H1 (cell line): ENCODE measurements around the gene RFX2. TPM values are rescaled to one million over a fixed set of nuclear protein-coding genes. Genes with fewer than 3 reads are reported as not detected.

Experiments
- CTCF ChIA-PET: fragments of 300-600 bp; sonication (Branson Sonifier 250); formaldehyde crosslinking; loops from one replicate; lab custom pipeline; 2021; ENCODE audit not compliant: partially characterized antibody; lab: Charles Lee
- POLR2A ChIA-PET: fragments of 300-600 bp; sonication (Branson Sonifier 250); formaldehyde crosslinking; loops from one replicate; lab custom pipeline; 2021; ENCODE audit warnings: inconsistent platforms; ENCODE audit not compliant: partially characterized antibody; lab: Charles Lee
- DNase-seq, 2 experiments: peaks; one replicate each; pipeline versions ENCODE4 v3.0.0 to v3.0.0-alpha.2; 2010 to 2022; ENCODE audit warnings: low spot score in 2 of 2, low read depth in 1 of 2, mixed read lengths in 1 of 2
- FAIRE-seq: peaks from 2 replicates; lab custom pipeline; 2011; peaks lifted over from hg19 to GRCh38; lab: Jason Lieb, UNC
- H2AFZ ChIP-seq: 2 replicates; pipeline ENCODE4 v1.8.1; 2012; ENCODE audit warnings: low read length, inconsistent platforms
- H2AK5ac ChIP-seq: 2 replicates; pipeline ENCODE4 v1.6.1; 2013; ENCODE audit warnings: low read depth, low read length
- H2BK120ac ChIP-seq: replicated peaks from 2 replicates; pipeline ENCODE3; 2013; ENCODE audit warnings: low read depth, low read length, inconsistent platforms
- H2BK12ac ChIP-seq: 2 replicates; pipeline ENCODE4 v1.6.1; 2013; ENCODE audit warnings: low read depth, low read length
- H2BK15ac ChIP-seq: 2 replicates; pipeline ENCODE4 v1.6.1; 2013; ENCODE audit warnings: low read length
- H2BK20ac ChIP-seq: 2 replicates; pipeline ENCODE4 v1.6.1; 2013; ENCODE audit warnings: low read length
- H2BK5ac ChIP-seq: 2 replicates; pipeline ENCODE4 v1.6.1; 2013; ENCODE audit warnings: low read depth, low read length
- H3K14ac ChIP-seq: 2 replicates; pipeline ENCODE4 v1.6.1; 2013; ENCODE audit warnings: inconsistent platforms; ENCODE audit not compliant: insufficient read length
- H3K18ac ChIP-seq: 2 replicates; pipeline ENCODE4 v1.6.1; 2013; ENCODE audit warnings: low read length; ENCODE audit errors: extremely low read depth
- H3K23ac ChIP-seq: 2 replicates; pipeline ENCODE4 v1.6.1; 2013; ENCODE audit warnings: inconsistent platforms; ENCODE audit not compliant: insufficient read length
- H3K23me2 ChIP-seq: 2 replicates; pipeline ENCODE4 v1.6.1; 2013; ENCODE audit warnings: low read depth, low read length
- H3K27ac ChIP-seq: 2 replicates; pipeline ENCODE4 v1.6.1; 2011; ENCODE audit warnings: low read depth, low read length, inconsistent platforms
- H3K27me3 ChIP-seq, 4 experiments: replicated peaks in 1 of 4; 1 replicate in 1 of 4; 2 replicates in 3 of 4; pipeline versions ENCODE4 v1.6.1 to v1.8.1; 2011 to 2013; ENCODE audit warnings: low read length in 3 of 4, mild to moderate bottlenecking in 3 of 4, inconsistent platforms in 2 of 4, mixed read lengths in 2 of 4, moderate library complexity in 1 of 4; ENCODE audit not compliant: control insufficient read depth in 3 of 4, insufficient read depth in 3 of 4; ENCODE audit errors: extremely low read depth in 1 of 4
- H3K36me3 ChIP-seq, 4 experiments: 2 replicates each; pipeline versions ENCODE4 v1.6.1 to v1.8.1; 2011 to 2013; ENCODE audit warnings: mild to moderate bottlenecking in 4 of 4, low read length in 3 of 4, moderate library complexity in 2 of 4, control low read depth in 1 of 4, inconsistent platforms in 1 of 4; ENCODE audit not compliant: insufficient read depth in 4 of 4, control insufficient read depth in 2 of 4
- H3K4ac ChIP-seq: replicated peaks from 2 replicates; pipeline ENCODE3; 2013; ENCODE audit warnings: low read length, low read depth, mixed read lengths, inconsistent platforms; ENCODE audit not compliant: insufficient read length
- H3K4me1 ChIP-seq, 4 experiments: replicated peaks in 1 of 4; 1 replicate in 1 of 4; 2 replicates in 3 of 4; pipeline versions ENCODE4 v1.6.1 to v1.8.1; 2011 to 2013; ENCODE audit warnings: low read length in 3 of 4, inconsistent platforms in 2 of 4, mixed read lengths in 1 of 4; ENCODE audit not compliant: insufficient read depth in 4 of 4, control insufficient read depth in 3 of 4
- H3K4me2 ChIP-seq, 2 experiments: 2 replicates each; pipeline versions ENCODE4 v1.6.1 to v1.8.1; 2011 to 2013; ENCODE audit warnings: low read depth in 2 of 2, low read length in 2 of 2, control low read depth in 1 of 2, inconsistent platforms in 1 of 2, mild to moderate bottlenecking in 1 of 2; ENCODE audit not compliant: insufficient read depth in 1 of 2
- H3K4me3 ChIP-seq, 4 experiments: fragments of 200-600, 300-600 bp in 1 of 4; sonication (generic), shearing (Covaris generic), sonication (Bioruptor Twin) in 1 of 4; 2 replicates each; pipeline versions ENCODE4 v1.5.1 to v1.8.1; 2011 to 2016; ENCODE audit warnings: low read length in 4 of 4, low read depth in 3 of 4, control low read depth in 2 of 4, inconsistent platforms in 2 of 4, mild to moderate bottlenecking in 2 of 4, mixed read lengths in 1 of 4, moderate library complexity in 1 of 4; ENCODE audit not compliant: insufficient read depth in 2 of 4; ENCODE audit errors: extremely low read depth in 1 of 4
- H3K56ac ChIP-seq: replicated peaks from 2 replicates; pipeline ENCODE3; 2013; ENCODE audit warnings: low read depth, mild to moderate bottlenecking, mixed read lengths, low read length, inconsistent platforms; ENCODE audit not compliant: insufficient read length
- H3K79me1 ChIP-seq: 2 replicates; pipeline ENCODE4 v1.6.1; 2013; ENCODE audit warnings: low read depth, low read length, control low read depth
- H3K79me2 ChIP-seq, 2 experiments: 2 replicates each; pipeline versions ENCODE4 v1.6.1 to v1.8.1; 2012 to 2013; ENCODE audit warnings: low read length in 2 of 2, mild to moderate bottlenecking in 2 of 2, inconsistent platforms in 1 of 2; ENCODE audit not compliant: insufficient read depth in 2 of 2, control insufficient read depth in 1 of 2
- H3K9ac ChIP-seq, 4 experiments: replicated peaks in 1 of 4; 1 replicate in 1 of 4; 2 replicates in 3 of 4; pipeline versions ENCODE4 v1.6.1 to v1.8.1; 2011 to 2013; ENCODE audit warnings: low read depth in 3 of 4, low read length in 3 of 4, control low read depth in 2 of 4, mild to moderate bottlenecking in 2 of 4, moderate library complexity in 2 of 4, inconsistent platforms in 1 of 4; ENCODE audit errors: extremely low read depth in 1 of 4
- H3K9me3 ChIP-seq, 2 experiments: 2 replicates each; pipeline versions ENCODE4 v1.6.1 to v1.8.1; 2012 to 2013; ENCODE audit warnings: mild to moderate bottlenecking in 2 of 2, moderate library complexity in 2 of 2, control low read depth in 1 of 2, inconsistent platforms in 1 of 2, low read depth in 1 of 2, low read length in 1 of 2, mixed read lengths in 1 of 2; ENCODE audit not compliant: insufficient read depth in 2 of 2
- H4K20me1 ChIP-seq, 2 experiments: replicated peaks in 1 of 2; 2 replicates each; pipeline versions ENCODE3 to v1.8.1; 2011 to 2013; ENCODE audit warnings: inconsistent platforms in 2 of 2, low read length in 2 of 2, mild to moderate bottlenecking in 1 of 2; ENCODE audit not compliant: insufficient read depth in 2 of 2, control insufficient read depth in 1 of 2
- H4K5ac ChIP-seq: 2 replicates; pipeline ENCODE4 v1.6.1; 2013; ENCODE audit warnings: low read length, low read depth, mixed read lengths, inconsistent platforms; ENCODE audit not compliant: insufficient read length
- H4K8ac ChIP-seq: 2 replicates; pipeline ENCODE4 v1.8.0; 2013; ENCODE audit warnings: mild to moderate bottlenecking, moderate library complexity, low read length, inconsistent platforms; ENCODE audit not compliant: insufficient read depth; ENCODE audit errors: extremely low read depth
- H4K91ac ChIP-seq: replicated peaks from 2 replicates; pipeline ENCODE3; 2013; ENCODE audit warnings: low read length, mixed read lengths, inconsistent platforms; ENCODE audit not compliant: insufficient read length
- EZH2 ChIP-seq: fragments of 200-600 bp; sonication (generic); IDR thresholded peaks from 2 replicates; pipeline ENCODE4 v1.7.1; 2012; ENCODE audit warnings: low read depth, mild to moderate bottlenecking, moderate library complexity, low read length, inconsistent platforms; ENCODE audit not compliant: severe bottlenecking
- HDAC2 ChIP-seq, 2 experiments: fragments of 300-600 bp in 1 of 2; sonication (generic) in 1 of 2; IDR thresholded peaks; 2 replicates each; pipeline ENCODE4 v1.6.1; 2011 to 2012; ENCODE audit warnings: low read depth in 2 of 2, low read length in 2 of 2, mild to moderate bottlenecking in 2 of 2, moderate library complexity in 2 of 2, borderline replicate concordance in 1 of 2, inconsistent platforms in 1 of 2
- KDM4A ChIP-seq: IDR thresholded peaks from one replicate; pipeline ENCODE4 v1.7.1; 2012; ENCODE audit warnings: low read depth, mild to moderate bottlenecking, moderate library complexity, low read length, inconsistent platforms; ENCODE audit not compliant: severe bottlenecking
- MAFK ChIP-seq: IDR thresholded peaks from 2 replicates; pipeline ENCODE4 v1.6.1; 2012; ENCODE audit warnings: low read depth, mild to moderate bottlenecking, improper control_type of control experiment, low read length
- SAP30 ChIP-seq: fragments of 300-600 bp; sonication (generic); IDR thresholded peaks from 2 replicates; pipeline ENCODE4 v1.7.1; 2012; ENCODE audit warnings: low read length, moderate library complexity, mild to moderate bottlenecking, inconsistent platforms; ENCODE audit not compliant: insufficient read depth, insufficient replicate concordance
- SIRT6 ChIP-seq: IDR thresholded peaks from one replicate; pipeline ENCODE4 v1.7.1; 2012; ENCODE audit warnings: low read length, inconsistent platforms
- TCF12 ChIP-seq: IDR thresholded peaks from 2 replicates; pipeline ENCODE4 v1.6.1; 2011; ENCODE audit warnings: low read depth, mild to moderate bottlenecking, low read length
- ZNF274 ChIP-seq: IDR thresholded peaks from 2 replicates; pipeline ENCODE4 v1.7.0; 2012; ENCODE audit warnings: low read length, borderline replicate concordance; ENCODE audit errors: extremely low read depth
- WGBS, 2 experiments: shearing (Covaris generic) in 1 of 2; methylation state at CpG; one replicate each; pipeline versions ENCODE4 v1.1.6 to v1.1.7; 2013 to 2015; ENCODE audit warnings: low lambda C conversion rate in 2 of 2, mixed read lengths in 2 of 2, inconsistent platforms in 1 of 2, low coverage in 1 of 2, missing lambda C conversion rate in 1 of 2; ENCODE audit not compliant: insufficient replicate concordance in 2 of 2, insufficient coverage in 1 of 2, insufficient read length in 1 of 2; ENCODE audit errors: extremely low coverage in 1 of 2, missing lambda C conversion rate in 1 of 2; 5-methylcytosine and 5-hydroxymethylcytosine counted together
- polyA plus RNA-seq, 7 experiments: library from polyadenylated mRNA; depleted of rRNA in 3 of 7; stranded (reverse) in 5 of 7; unstranded in 2 of 7; fragments of >200 nt in 5 of 7; fragments of 200-250 nt in 2 of 7; gene quantifications; 1 replicate in 5 of 7; 2 replicates in 1 of 7; 4 replicates in 1 of 7; pipeline versions ENCODE4 v1.2.1 to v1.2.3, GENCODE V29; 2011 to 2013; ENCODE audit warnings: missing spikeins in 2 of 7, mixed read lengths in 2 of 7
- total RNA-seq: library from RNA; stranded (reverse); fragmentation: NEBNext Ultra II Directional; extraction: Animal tissue kit (Norgen Biotek cat#: 25700); gene quantifications from 2 replicates; pipeline ENCODE4 v1.2.1, GENCODE V29; 2021

The RFX2 gene
- total and polyA plus RNA-seq, 2 of the 8 experiments (the other 6 are each of a cell fraction or from before 2014, with no cell fraction given): 4.8 to 5.3 TPM

DNA sequence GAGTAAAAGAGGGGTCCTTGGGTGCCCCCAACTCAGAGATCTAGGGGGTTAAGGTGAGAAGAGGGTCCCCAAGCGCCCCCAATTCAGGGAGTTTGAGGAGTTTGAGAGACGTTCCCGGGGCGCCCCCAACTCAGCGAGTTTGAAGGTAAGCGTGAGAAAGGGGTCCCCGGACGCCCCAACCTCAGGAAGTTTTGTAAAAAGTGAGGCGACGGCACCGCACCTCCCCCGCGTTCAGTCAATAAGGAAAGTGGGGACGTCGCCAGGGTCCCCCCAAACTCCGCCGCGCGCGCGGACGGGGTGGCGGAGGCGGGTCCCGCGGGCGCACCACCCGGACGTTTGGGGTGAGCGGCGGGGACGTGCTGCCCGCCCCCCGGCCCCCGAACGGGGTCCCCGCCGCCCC is 353 bp downstream of the RFX2 start:
- no peak overlapping the region for H3K9ac ChIP-seq
- no peak overlapping the region for H4K91ac ChIP-seq
- no peak overlapping the region for H3K4ac ChIP-seq
- H2AK5ac ChIP-seq: no peak overlapping the region
- no peak overlapping the region for H3K18ac ChIP-seq
- H2BK5ac ChIP-seq: no peak overlapping the region
- TF ChIP-seq EZH2 (no peak), HDAC2 (IDR thresholded peaks at IDR 0.05; ENCODE audit: borderline replicate concordance in 1 of 2, low read depth in 2 of 2, low read length in 2 of 2) (no peak), SAP30 (no peak), ZNF274 (no peak), MAFK (no peak), SIRT6 (no peak), KDM4A (peak; percentile 5), TCF12 (no peak)
- CTCF ChIA-PET: no interaction called here
- H2BK15ac ChIP-seq: no peak overlapping the region
- H3K4me3 ChIP-seq: peak overlapping the region; percentile 43 to 86 (median 60)
- no peaks in the 10 kb centered on the region for H3K36me3 ChIP-seq
- FAIRE-seq: no peak
- no peak overlapping the region for H3K56ac ChIP-seq
- H2AFZ ChIP-seq: no peak overlapping the region
- H3K23ac ChIP-seq: no peak overlapping the region
- 2% methylated on average over 29 of the region's 38 CpGs; no CpG with 5 or more reads in 1 of the 2 experiments for WGBS, 2 experiments
- H3K27ac ChIP-seq: no peak overlapping the region
- no peak overlapping the region for H3K14ac ChIP-seq
- peaks cover 0 to 3% of the 10 kb centered on the region in 2 experiments for H4K20me1 ChIP-seq
- H2BK120ac ChIP-seq: no peak overlapping the region
- H2BK20ac ChIP-seq: no peak overlapping the region
- no peak overlapping the region for H4K8ac ChIP-seq
- H3K9me3 ChIP-seq: no peaks in the 10 kb centered on the region
- H3K23me2 ChIP-seq: peaks cover 8% of the 10 kb centered on the region
- H2BK12ac ChIP-seq: no peak overlapping the region
- no peaks in the 10 kb centered on the region for H3K79me1 ChIP-seq
- no peaks in the 10 kb centered on the region for H3K79me2 ChIP-seq
- H4K5ac ChIP-seq: no peak overlapping the region
- peak overlapping the region; percentile 83 to 94 for H3K4me2 ChIP-seq
- H3K27me3 ChIP-seq: peaks cover 11 to 26% (median 22%) of the 10 kb centered on the region in 4 experiments
- DNase-seq: no peak
- H3K4me1 ChIP-seq: no peaks in the 10 kb centered on the region; a peak in 2 of 7 replicates
- POLR2A ChIA-PET: no interaction called here
